HepG2 (cell line): ENCODE data around the gene IDUA. TPM values are rescaled to one million over a fixed set of nuclear protein-coding genes. Genes with fewer than 3 reads are reported as not detected.

Source experiments
- ARNTL ChIP-seq: sonication (generic); formaldehyde crosslinking; IDR thresholded peaks from 2 replicates; pipeline ENCODE4 v1.4.0; 2020; ENCODE audit warnings: mild to moderate bottlenecking, missing genetic modification reagents
- ATF7 ChIP-seq, 2 experiments: fragments of 450-650 bp in 1 of 2; sonication (generic) in 1 of 2; formaldehyde crosslinking in 1 of 2; IDR thresholded peaks; 2 replicates each; pipeline versions ENCODE4 v1.4.0 to v1.6.1; 2016 to 2020; ENCODE audit warnings: antibody characterized with exemption in 1 of 2, mild to moderate bottlenecking in 1 of 2, missing genetic modification reagents in 1 of 2
- NR0B2 ChIP-seq: sonication (generic); formaldehyde crosslinking; IDR thresholded peaks from 2 replicates; pipeline ENCODE4 v1.4.0; 2020; ENCODE audit warnings: mild to moderate bottlenecking, missing genetic modification reagents
- NRL ChIP-seq: sonication (generic); formaldehyde crosslinking; IDR thresholded peaks from 2 replicates; pipeline ENCODE4 v1.5.0; 2020; ENCODE audit warnings: missing genetic modification reagents, mild to moderate bottlenecking, moderate library complexity, borderline replicate concordance
- POLR2AphosphoS2 ChIP-seq: IDR thresholded peaks from 2 replicates; pipeline ENCODE4 v1.6.1; 2011; ENCODE audit warnings: low read depth, low read length, improper control_type of control experiment
- RCOR2 ChIP-seq: IDR thresholded peaks from 2 replicates; pipeline ENCODE4 v1.6.1; 2016; ENCODE audit warnings: missing biosample characterization, missing genetic modification reagents
- RXRA ChIP-seq: sonication (generic); formaldehyde crosslinking; IDR thresholded peaks from 2 replicates; pipeline ENCODE4 v1.5.1; 2020; ENCODE audit warnings: missing genetic modification reagents
- SIX1 ChIP-seq: sonication (generic); formaldehyde crosslinking; IDR thresholded peaks from 2 replicates; pipeline ENCODE4 v1.4.0; 2020; ENCODE audit warnings: missing genetic modification reagents, borderline replicate concordance
- SP1 ChIP-seq, 2 experiments: fragments of 450-650 bp in 1 of 2; sonication (generic) in 1 of 2; formaldehyde crosslinking in 1 of 2; IDR thresholded peaks; 2 replicates each; pipeline versions ENCODE4 v1.4.0 to v1.6.1; 2016 to 2020; ENCODE audit warnings: missing genetic modification reagents in 1 of 2
- ZFP41 ChIP-seq: sonication (generic); formaldehyde crosslinking; IDR thresholded peaks from 2 replicates; pipeline ENCODE4 v1.4.0; 2020; ENCODE audit warnings: mild to moderate bottlenecking, missing genetic modification reagents, borderline replicate concordance
- ZKSCAN1 ChIP-seq: fragments of 150-350 bp; IDR thresholded peaks from 2 replicates; pipeline ENCODE4 v1.6.1; 2014; ENCODE audit warnings: low read length
- ZNF646 ChIP-seq: sonication (generic); formaldehyde crosslinking; IDR thresholded peaks from 2 replicates; pipeline ENCODE4 v1.9.0; 2021; ENCODE audit warnings: mild to moderate bottlenecking, missing genetic modification reagents
- ZNF670 ChIP-seq: sonication (generic); formaldehyde crosslinking; IDR thresholded peaks from 2 replicates; pipeline ENCODE4 v1.8.0; 2022; ENCODE audit warnings: mild to moderate bottlenecking, missing genetic modification reagents, borderline replicate concordance
- polyA plus RNA-seq, 8 experiments: library from polyadenylated mRNA; depleted of rRNA in 3 of 8; stranded (reverse) in 7 of 8; unstranded in 1 of 8; fragments of >200 nt; fragmentation: Illumina TruSeq in 4 of 8; extraction: Trizol in 4 of 8; gene quantifications; 2 replicates each; pipeline versions ENCODE4 v1.2.1 to v1.2.3, GENCODE V29; 2011 to 2016; ENCODE audit warnings: low read depth in 4 of 8, missing spikeins in 1 of 8, mixed read lengths in 1 of 8; ENCODE audit not compliant: insufficient read depth in 1 of 8
- total RNA-seq, 5 experiments: library from RNA; depleted of rRNA; stranded (reverse); fragments of >200 nt; fragmentation: Illumina TruSeq; extraction: Trizol; gene quantifications; 2 replicates each; pipeline ENCODE4 v1.2.3, GENCODE V29; 2016; ENCODE audit warnings: low read depth in 1 of 5
- TF ChIP-seq, protein P1 (sequence below): sonication (generic); formaldehyde crosslinking; IDR thresholded peaks from 2 replicates; pipeline ENCODE4 v1.5.0; 2020; ENCODE audit warnings: mild to moderate bottlenecking, missing genetic modification reagents
- TF ChIP-seq, protein P2 (sequence below): sonication (generic); formaldehyde crosslinking; IDR thresholded peaks from 2 replicates; pipeline ENCODE4 v1.5.1; 2020; ENCODE audit warnings: missing genetic modification reagents, mild to moderate bottlenecking, borderline replicate concordance

IDUA gene
- total and polyA plus RNA-seq, 2 of the 13 experiments (the other 11 are each of a cell fraction or from before 2014, with no cell fraction given), result 0.77 to 1.0 TPM

DNA sequence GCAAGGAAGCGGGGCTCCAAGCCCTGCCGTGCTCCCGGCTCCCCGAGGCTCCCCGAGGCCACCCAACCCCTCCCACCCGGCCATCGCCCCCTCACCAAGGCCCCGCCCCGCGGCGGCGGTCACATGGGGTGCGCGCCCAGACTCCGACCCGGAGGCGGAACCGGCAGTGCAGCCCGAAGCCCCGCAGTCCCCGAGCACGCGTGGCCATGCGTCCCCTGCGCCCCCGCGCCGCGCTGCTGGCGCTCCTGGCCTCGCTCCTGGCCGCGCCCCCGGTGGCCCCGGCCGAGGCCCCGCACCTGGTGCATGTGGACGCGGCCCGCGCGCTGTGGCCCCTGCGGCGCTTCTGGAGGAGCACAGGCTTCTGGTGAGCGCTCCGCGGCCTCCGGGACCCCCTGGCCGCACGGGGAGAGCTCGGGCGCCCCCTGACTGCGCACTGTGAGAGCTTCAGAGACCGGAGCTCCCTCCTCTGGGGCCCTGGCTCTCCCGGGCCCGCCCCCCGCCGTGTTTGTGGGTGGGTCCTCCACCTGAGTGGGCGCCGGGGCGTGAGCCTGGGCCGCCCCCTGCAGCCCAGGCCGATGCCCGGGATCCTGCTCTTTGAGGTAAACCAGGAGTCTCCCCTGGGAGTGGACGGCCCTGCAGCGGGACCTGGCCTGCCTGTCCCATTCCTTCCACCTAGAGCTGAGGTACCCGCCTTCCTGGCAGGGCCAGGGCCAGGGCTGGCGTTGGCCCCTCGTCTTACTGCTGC lies at the start of gene IDUA (continued):
- no peak for TF ChIP-seq ATF7 (IDR thresholded peaks at IDR 0.05)
- peak; percentile 26; the same call in 1 of the 2 replicates for TF ChIP-seq ATF7 (CRISPR knock-in tag; IDR thresholded peaks at IDR 0.05)
- TF ChIP-seq ZFP41 (CRISPR knock-in tag), result no peak
- TF ChIP-seq RXRA (CRISPR knock-in tag), result no peak; the same call in 1 of the 2 replicates
- TF ChIP-seq ZNF670 (CRISPR knock-in tag), result peak; percentile 56; the same call in 1 of the 2 replicates
- TF ChIP-seq, protein P1, sequence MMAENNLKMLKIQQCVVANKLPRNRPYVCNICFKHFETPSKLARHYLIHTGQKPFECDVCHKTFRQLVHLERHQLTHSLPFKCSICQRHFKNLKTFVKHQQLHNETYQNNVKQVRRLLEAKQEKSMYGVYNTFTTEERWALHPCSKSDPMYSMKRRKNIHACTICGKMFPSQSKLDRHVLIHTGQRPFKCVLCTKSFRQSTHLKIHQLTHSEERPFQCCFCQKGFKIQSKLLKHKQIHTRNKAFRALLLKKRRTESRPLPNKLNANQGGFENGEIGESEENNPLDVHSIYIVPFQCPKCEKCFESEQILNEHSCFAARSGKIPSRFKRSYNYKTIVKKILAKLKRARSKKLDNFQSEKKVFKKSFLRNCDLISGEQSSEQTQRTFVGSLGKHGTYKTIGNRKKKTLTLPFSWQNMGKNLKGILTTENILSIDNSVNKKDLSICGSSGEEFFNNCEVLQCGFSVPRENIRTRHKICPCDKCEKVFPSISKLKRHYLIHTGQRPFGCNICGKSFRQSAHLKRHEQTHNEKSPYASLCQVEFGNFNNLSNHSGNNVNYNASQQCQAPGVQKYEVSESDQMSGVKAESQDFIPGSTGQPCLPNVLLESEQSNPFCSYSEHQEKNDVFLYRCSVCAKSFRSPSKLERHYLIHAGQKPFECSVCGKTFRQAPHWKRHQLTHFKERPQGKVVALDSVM (CRISPR knock-in tag), result peak; percentile 77
- no peak for TF ChIP-seq POLR2AphosphoS2
- TF ChIP-seq ARNTL, result no peak
- TF ChIP-seq SP1 (IDR thresholded peaks at IDR 0.05), result no peak
- TF ChIP-seq SP1 (CRISPR knock-in tag; IDR thresholded peaks at IDR 0.05), result no peak
- TF ChIP-seq, protein P2, sequence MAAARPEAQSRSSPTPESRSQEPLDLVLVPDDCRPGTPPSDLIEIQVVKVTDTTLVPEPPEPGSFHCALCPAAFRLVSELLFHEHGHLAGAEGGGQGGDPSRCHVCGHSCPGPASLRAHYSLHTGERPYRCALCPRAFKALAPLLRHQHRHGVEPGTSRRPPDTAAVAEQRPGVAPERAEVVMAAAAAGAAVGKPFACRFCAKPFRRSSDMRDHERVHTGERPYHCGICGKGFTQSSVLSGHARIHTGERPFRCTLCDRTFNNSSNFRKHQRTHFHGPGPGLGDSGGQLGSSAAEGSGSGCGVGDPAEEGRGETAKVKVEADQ (CRISPR knock-in tag), result no peak
- peak; percentile 61; the same call in 1 of the 2 replicates for TF ChIP-seq NR0B2 (CRISPR knock-in tag)
- 0 out of 2 replicates have a peak, but pooled peaks have one; percentile 55 for TF ChIP-seq NRL (CRISPR knock-in tag)
- no peak for TF ChIP-seq ZKSCAN1
- no peak for TF ChIP-seq SIX1
- no peak for TF ChIP-seq RCOR2 (CRISPR knock-in tag)
- TF ChIP-seq ZNF646 (CRISPR knock-in tag), result no peak
